HL-60 (cell line): Measurements from ENCODE around the gene MTHFD1L.
"Not testable (repeated sequence)": the region's sequence is repeated elsewhere in the genome, so short reads cannot be mapped to it uniquely, and the experiment has no call there.

Experiments
- DNase-seq, 2 experiments: peaks; one replicate each; pipeline ENCODE4 v3.0.0-alpha.2; 2010 to 2020; ENCODE audit warnings: low read depth in 1 of 2, low spot score in 1 of 2
- H3K27ac ChIP-seq: fragments of 250-450 bp; sonication (Bioruptor Pico); replicated peaks from 2 replicates; pipeline ENCODE4 v1.5.1; 2020; ENCODE audit warnings: mild to moderate bottlenecking, moderate library complexity
- H3K27me3 ChIP-seq: fragments of 250-450 bp; sonication (Bioruptor Pico); 2 replicates; pipeline ENCODE4 v1.5.1; 2021; ENCODE audit warnings: mild to moderate bottlenecking, moderate library complexity; ENCODE audit not compliant: insufficient read depth, poor library complexity, severe bottlenecking
- H3K4me3 ChIP-seq: replicated peaks from 2 replicates; pipeline ENCODE4 v1.5.1; 2011; ENCODE audit warnings: mild to moderate bottlenecking, control low read depth, low read length; ENCODE audit not compliant: insufficient read depth
- GABPA ChIP-seq: IDR thresholded peaks from 2 replicates; pipeline ENCODE4 v1.6.1; 2012; ENCODE audit warnings: low read depth
- POLR2AphosphoS5 ChIP-seq: IDR thresholded peaks from 2 replicates; pipeline ENCODE4 v1.6.1; 2012; ENCODE audit warnings: low read depth
- SPI1 ChIP-seq: IDR thresholded peaks from 2 replicates; pipeline ENCODE4 v1.6.1; 2012; ENCODE audit warnings: low read depth, mild to moderate bottlenecking, borderline replicate concordance
- TF ChIP-seq, protein P1 (sequence below): IDR thresholded peaks from 2 replicates; pipeline ENCODE4 v1.6.1; 2012; ENCODE audit warnings: low read depth; ENCODE audit not compliant: insufficient replicate concordance
- TF ChIP-seq, protein P2 (sequence below): IDR thresholded peaks from one replicate; pipeline ENCODE4 v1.5.1; 2011; ENCODE audit warnings: low read length, control low read depth, inconsistent platforms; ENCODE audit not compliant: insufficient read depth

MTHFD1L gene

DNA sequence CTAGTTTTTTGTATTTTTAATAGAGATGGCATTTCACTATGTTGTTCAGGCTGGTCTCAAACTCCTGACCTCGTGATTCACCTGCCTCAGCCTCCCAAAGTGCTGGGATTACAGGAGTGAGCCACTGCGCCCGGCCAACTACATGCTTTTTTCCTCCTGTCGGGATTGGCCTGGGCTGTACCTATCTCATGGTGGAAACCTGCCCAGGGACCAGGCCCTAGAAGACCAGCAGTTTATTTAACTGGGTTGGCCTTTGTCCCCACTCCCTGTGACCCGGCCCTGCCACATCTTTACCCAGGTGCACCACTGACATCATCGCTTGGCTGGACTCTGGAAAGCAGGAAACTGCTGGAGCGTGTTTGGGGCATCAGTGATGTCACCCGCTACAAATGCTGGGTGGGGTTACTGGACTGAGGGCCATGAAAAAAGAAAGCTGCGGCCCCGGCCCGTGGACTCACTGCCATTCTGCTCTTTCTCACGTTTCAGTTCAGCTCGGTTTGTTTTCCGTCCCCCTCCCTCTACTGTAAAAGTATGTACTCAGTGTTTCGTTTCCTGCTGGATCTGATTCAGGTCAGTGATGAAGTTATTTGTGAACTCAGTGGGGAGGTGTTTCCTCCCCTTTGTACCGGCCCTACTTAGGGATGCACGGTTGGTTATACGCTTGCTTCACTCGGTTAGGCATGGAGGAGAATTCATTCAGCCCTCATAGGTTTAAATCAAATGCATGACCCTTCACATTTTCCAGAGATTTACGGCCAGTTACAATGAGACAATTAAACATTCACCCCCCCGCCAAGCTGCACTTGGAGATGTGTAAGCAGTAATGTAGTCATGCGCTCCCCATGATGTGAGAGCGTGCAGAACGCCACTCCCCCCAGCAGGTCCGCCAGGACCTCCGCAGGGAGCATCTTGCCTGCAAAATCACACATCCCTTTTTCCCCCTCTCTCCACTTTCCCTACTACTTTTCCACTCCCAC, 179.3 kb downstream of the MTHFD1L start:
- Histone ChIP-seq H3K27ac (no peak overlapping the region), H3K27me3 (no peaks in the 10 kb centered on the region), H3K4me3 (no peak overlapping the region)
- no peak for DNase-seq
- TF ChIP-seq POLR2AphosphoS5: no peak
- TF ChIP-seq GABPA: no peak
- TF ChIP-seq SPI1: no peak
- TF ChIP-seq, protein P1, sequence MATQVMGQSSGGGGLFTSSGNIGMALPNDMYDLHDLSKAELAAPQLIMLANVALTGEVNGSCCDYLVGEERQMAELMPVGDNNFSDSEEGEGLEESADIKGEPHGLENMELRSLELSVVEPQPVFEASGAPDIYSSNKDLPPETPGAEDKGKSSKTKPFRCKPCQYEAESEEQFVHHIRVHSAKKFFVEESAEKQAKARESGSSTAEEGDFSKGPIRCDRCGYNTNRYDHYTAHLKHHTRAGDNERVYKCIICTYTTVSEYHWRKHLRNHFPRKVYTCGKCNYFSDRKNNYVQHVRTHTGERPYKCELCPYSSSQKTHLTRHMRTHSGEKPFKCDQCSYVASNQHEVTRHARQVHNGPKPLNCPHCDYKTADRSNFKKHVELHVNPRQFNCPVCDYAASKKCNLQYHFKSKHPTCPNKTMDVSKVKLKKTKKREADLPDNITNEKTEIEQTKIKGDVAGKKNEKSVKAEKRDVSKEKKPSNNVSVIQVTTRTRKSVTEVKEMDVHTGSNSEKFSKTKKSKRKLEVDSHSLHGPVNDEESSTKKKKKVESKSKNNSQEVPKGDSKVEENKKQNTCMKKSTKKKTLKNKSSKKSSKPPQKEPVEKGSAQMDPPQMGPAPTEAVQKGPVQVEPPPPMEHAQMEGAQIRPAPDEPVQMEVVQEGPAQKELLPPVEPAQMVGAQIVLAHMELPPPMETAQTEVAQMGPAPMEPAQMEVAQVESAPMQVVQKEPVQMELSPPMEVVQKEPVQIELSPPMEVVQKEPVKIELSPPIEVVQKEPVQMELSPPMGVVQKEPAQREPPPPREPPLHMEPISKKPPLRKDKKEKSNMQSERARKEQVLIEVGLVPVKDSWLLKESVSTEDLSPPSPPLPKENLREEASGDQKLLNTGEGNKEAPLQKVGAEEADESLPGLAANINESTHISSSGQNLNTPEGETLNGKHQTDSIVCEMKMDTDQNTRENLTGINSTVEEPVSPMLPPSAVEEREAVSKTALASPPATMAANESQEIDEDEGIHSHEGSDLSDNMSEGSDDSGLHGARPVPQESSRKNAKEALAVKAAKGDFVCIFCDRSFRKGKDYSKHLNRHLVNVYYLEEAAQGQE: no peak
- TF ChIP-seq, protein P2, sequence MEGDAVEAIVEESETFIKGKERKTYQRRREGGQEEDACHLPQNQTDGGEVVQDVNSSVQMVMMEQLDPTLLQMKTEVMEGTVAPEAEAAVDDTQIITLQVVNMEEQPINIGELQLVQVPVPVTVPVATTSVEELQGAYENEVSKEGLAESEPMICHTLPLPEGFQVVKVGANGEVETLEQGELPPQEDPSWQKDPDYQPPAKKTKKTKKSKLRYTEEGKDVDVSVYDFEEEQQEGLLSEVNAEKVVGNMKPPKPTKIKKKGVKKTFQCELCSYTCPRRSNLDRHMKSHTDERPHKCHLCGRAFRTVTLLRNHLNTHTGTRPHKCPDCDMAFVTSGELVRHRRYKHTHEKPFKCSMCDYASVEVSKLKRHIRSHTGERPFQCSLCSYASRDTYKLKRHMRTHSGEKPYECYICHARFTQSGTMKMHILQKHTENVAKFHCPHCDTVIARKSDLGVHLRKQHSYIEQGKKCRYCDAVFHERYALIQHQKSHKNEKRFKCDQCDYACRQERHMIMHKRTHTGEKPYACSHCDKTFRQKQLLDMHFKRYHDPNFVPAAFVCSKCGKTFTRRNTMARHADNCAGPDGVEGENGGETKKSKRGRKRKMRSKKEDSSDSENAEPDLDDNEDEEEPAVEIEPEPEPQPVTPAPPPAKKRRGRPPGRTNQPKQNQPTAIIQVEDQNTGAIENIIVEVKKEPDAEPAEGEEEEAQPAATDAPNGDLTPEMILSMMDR: no peak

DNA sequence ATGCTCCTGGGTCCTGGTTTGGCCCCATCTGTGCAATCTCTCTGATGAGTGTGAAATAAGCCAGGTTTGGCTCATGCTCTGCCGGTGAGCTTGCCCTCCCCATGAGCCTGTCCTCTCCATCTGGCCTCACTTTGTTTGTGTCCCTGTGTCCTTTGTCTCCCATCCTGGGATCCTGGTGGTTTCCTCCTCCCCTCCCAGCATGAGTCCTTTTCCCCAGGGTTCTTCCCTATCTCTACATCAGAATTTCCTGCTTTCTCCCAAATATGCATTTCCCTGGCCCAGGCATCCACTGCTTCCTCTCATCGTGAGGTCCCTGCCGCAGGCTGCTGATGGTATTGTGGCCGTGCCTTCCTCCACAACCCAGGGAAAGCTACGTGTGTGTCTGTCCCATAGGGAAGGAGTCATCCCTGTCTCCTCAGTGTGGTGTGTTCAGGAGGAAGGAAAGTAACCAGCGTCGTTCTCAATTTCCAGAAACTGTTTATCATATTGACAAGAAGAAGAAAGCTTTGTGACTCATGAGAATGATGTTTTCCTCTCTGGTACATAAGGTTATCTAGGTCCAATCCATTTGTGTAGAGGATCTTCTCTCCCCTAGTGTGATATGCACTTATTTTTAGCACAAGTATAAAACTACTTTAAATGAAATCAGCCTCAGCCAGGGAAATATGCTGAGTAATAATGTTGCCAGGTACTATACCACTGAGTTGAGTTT, 180.2 kb downstream of the MTHFD1L start:
- DNase-seq, H3K27ac ChIP-seq, H3K27me3 ChIP-seq, H3K4me3 ChIP-seq: not testable (repeated sequence)

DNA sequence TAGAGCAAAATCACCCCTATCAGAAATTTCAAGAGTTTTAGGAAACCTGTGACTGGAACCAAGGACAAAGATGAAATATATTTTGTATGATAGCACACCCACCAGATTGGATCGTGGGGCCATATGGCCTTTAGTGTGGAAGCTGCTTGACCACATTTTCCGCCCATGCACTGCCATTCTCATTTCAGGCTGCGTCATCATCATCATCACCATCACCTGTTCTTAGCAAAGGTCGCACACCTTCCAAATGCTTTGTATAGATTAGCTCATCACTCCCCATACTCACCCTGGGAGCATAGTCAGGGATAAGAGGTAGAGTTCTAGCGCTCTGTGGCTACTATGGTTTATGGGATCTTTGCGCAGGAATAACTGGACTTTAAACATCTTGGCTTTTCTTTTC, 185.7 kb downstream of the MTHFD1L start:
- DNase-seq: no peak
- H3K27ac ChIP-seq: no peak overlapping the region
- H3K4me3 ChIP-seq: no peak overlapping the region
- H3K27me3 ChIP-seq: no peaks in the 10 kb centered on the region
- TF ChIP-seq, protein P2: no peak
- no peak for TF ChIP-seq POLR2AphosphoS5
- no peak for TF ChIP-seq SPI1
- TF ChIP-seq, protein P1: no peak
- TF ChIP-seq GABPA: no peak

DNA sequence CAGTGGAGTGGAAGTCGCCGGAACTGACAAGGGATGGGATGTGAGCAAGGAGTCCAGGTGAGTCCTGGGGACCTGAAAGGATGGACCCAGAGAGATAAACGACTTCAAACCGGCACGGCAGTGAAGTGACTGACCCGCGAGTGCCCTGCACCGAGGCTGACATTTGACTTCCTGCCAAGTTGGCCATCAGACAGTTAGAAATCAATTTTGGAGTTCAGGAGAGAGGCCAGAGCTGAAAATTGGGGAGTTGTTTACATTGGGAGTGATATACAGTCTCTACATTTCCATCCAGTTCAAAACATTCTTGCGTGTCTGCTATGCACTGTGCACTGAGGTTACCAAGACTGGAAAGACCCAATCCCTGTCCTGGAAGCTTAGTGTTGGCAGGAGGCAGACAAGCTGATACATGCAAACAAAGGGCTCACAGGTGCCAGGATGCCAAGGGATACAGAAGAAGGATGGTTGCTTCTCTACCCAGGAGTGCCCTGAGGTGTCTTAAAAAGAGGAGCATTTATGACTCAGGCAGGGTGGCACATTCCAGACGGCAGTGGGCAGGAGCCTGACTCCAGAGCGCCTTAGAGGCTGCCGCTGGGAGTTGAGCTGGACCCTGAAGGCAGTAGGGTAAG, 186.6 kb downstream of the MTHFD1L start:
- TF ChIP-seq, protein P2: no peak
- TF ChIP-seq, protein P1: no peak
- TF ChIP-seq SPI1: no peak
- TF ChIP-seq POLR2AphosphoS5: no peak
- no peaks in the 10 kb centered on the region for H3K27me3 ChIP-seq
- H3K4me3 ChIP-seq: no peak overlapping the region
- no peak overlapping the region for H3K27ac ChIP-seq
- DNase-seq: no peak
